HG03025 (cell line): ENCODE results near the gene TMEM154.

Source experiments
- ATAC-seq: cut with Tn5 transposase; IDR thresholded peaks from one replicate; pipeline ENCODE4 v1.9.1; 2021; ENCODE audit warnings: mild to moderate bottlenecking, moderate library complexity; ENCODE audit not compliant: unreplicated experiment, low FRiP score

TMEM154 gene

GRCh38 chr4:152605031-152605430, 74.8 kb downstream of the TMEM154 start:
- no peak for ATAC-seq

- ATAC-seq: no peak
Measured at GRCh38 chr4:152601156-152601555, 78.6 kb downstream of the TMEM154 start.

GRCh38 chr4:152599636-152600035, 80.2 kb downstream of the TMEM154 start:
- no peak for ATAC-seq

- no peak for ATAC-seq
Measured at GRCh38 chr4:152599095-152599494, 80.7 kb downstream of the TMEM154 start.

DNA sequence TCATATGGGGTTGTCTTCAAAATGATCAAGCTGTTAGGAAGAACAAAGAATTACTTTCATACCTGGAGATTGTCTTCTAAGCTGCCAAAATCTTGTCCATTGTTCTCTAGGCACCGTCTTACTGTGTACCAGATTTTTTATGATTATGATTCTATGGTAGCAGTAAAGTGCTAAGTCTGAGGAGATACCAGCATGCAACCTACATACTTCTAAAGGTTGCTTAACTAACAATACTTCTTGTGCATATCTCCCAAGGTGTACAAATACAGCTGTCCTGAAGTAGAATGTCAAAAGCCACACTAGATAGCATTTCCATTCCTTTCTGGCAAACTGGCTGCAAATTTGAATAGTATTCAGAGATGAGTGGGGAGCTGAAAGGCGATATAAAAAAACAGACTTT, 81.3 kb downstream of the TMEM154 start:
- ATAC-seq: no peak

- peak; percentile 88 for ATAC-seq
Measured at GRCh38 chr4:152594978-152595925, 84.5 kb downstream of the TMEM154 start.

GRCh38 chr4:152594057-152594456, 85.7 kb downstream of the TMEM154 start:
- ATAC-seq: no peak

DNA sequence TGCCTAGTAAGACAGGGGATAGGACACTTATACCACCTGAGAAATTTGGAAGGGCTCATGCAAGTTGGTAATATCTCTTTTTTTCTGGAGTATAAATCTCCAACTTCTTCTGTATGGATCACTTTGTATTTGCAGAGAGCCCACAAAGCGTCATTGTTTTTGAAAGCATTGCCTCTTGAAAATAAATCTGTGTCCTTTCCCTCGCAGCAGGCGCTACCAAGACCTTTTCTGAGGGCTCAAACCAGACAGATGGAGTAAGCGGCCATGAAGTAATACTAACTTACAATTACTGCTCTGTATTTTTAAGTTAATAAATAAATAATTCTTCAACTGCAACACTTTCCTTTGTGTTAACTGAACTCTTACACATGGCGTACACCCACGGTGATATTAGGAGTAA, 87.9 kb downstream of the TMEM154 start:
- no peak for ATAC-seq

- no peak for ATAC-seq
Measured at GRCh38 chr4:152591396-152591795, 88.4 kb downstream of the TMEM154 start.

- ATAC-seq: no peak
Measured at GRCh38 chr4:152590179-152591031, 89.4 kb downstream of the TMEM154 start.

GRCh38 chr4:152588869-152589268, 90.9 kb downstream of the TMEM154 start:
- ATAC-seq: no peak

- no peak for ATAC-seq
Measured at GRCh38 chr4:152587127-152587526, 92.7 kb downstream of the TMEM154 start.

- no peak for ATAC-seq
Measured at GRCh38 chr4:152586668-152587067, 93.1 kb downstream of the TMEM154 start.

DNA sequence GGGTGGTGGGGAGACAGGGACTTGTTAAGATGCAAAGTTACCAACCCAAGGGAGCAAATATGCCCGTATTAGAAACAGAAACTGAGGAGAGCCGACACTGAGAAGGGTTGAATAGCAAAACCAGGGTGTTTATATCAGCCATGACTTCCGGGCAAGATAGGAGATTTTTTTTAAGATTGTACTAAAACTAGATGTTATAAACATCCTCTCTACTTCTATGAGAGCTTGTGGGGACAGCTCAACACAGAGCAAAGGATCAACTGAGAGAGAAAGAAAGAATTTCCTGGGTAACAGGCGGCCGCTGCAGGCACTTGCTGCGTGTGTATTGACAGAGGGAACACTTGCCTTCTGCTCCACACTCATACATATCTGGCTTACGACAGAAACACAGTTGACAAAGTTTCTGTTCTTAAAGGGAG, 94.8 kb downstream of the TMEM154 start:
- ATAC-seq: peak; percentile 79

DNA sequence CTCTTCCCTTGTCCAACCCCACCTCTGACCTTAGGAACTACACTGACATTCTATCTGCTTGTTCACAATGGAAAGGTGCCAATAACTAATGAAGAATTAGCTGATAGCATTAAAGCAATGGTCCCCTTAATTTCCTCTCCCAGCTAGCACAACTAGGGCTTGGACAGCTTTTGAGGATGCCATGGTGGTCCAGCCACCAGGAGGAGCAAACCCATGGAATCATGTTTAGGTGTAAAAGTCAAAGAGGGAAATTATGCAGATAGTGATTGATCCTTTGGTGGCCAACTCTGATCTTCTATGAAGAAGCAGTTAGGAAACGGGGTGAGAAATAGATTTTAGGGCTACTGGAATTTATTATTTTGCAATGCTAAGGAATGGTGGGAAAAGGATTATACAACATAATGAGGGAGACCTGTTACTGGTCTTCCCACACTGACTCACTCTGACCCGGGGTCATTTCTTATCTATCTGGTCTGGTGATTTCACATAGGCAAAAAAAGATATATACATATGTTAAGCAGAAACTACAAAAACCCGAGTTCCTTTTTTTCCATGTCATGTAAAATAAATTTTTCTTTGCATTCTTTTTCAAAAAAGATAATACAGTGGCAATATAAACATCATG, 98.1 kb downstream of the TMEM154 start:
- ATAC-seq: no peak

GRCh38 chr4:152579916-152580315, 99.9 kb downstream of the TMEM154 start:
- ATAC-seq: no peak

DNA sequence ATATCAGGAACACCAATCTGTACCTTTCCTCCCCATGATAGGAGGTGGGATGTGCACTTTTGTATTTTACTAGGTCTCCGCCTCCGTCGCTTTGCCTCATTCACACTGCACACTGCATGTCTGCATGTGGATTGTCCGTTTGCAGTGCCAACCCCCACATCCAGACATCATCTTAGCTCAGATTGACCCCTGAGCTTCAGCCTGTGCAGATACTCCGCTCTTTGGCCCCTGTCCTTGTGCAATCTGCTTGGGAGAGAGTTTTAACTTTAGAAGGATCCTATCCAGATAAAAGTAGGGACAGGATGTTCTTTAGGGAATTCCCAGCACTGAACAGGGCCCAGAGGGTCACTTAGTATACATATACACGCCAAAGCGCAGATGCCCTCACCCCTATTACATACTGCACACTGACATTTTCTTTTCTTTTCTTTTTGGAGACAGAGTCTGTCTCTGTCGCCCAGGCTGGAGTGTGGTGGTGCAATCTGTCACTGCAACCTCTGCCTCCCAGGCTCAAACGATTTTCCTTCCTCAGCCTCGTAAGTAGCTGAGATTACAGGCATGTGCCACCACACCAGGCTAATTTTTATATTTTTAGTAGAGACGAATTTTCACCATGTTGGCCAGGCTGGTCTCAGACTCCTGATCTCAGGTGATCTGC, 100.6 kb downstream of the TMEM154 start:
- ATAC-seq: no peak

DNA sequence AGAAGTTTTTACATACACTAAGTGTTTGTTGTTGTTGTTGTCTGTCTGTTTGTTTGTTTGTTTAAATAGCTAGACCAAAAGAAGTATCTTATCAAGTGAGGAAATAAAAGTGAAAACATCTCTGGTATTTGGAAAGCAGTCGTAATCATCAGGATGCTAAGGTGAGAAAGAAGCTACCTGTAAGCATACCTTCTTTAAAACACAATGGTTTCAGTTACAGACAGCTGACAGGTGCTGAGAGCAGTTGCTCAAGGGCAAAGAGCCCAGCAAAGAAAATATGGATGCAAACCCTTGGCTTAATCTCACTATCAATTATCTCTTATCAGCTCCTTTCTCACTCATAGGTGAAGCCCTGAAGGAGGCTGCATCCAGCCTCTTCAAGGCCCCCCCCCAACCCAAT, 101.1 kb downstream of the TMEM154 start:
- ATAC-seq: no peak

DNA sequence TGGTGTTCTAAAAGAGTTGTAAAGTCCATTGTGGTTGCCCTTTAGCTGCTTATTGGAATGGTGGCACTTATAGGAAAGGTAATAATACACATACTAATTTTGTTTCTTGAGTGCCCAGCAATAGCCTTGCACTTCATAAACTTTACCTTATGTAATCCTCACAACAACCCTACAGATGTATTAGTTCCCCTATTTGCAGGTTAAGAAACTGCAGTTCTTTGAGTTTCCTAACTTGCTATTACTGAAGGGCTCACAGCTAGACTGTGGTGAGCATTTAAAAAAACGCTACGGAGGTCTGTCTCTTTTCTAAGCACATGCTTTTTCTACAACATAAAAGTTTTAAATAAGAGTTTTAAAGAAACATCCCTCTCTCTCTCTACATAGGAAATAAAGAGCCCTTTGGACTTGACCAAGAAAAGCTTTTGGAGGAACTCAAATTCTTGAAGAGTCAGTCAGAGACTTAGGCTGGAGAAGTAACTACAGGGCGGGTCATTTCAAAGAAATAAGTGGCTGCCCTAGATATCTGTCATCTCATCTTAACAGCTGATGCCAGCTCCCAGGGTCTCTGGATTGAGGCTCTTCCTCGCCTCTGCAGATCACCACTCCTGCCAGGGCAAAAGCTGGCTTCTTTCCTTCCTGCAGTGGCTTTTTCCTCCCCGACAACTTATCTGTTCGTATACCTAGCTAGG, 101.9 kb downstream of the TMEM154 start:
- ATAC-seq: no peak

DNA sequence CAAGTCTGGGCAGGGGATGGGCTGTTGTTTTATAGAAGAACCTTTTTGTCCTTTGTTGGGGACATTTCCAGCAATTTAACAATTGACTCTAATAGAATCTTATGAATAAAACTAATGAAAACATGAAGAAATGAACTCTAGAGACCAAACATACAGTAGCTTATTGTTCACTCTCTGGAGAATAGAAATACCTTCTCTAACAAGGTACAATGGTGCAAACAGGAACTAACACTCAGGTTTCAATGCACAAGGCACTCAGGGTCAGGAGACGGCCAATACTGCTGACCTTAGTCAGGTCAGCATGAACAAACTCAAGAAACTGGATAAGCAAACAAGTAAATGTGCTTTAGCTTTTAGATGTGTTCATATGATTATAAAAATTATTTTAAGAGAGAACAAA, 104.3 kb downstream of the TMEM154 start:
- ATAC-seq: no peak
